ENCODE measurements around the gene RBM6. TPM values are rescaled to one million over a fixed set of nuclear protein-coding genes. Genes with fewer than 3 reads are reported as not detected.

RBM6 gene
- total RNA-seq, 1 experiment from 2014 or later, result 38.9 TPM

DNA sequence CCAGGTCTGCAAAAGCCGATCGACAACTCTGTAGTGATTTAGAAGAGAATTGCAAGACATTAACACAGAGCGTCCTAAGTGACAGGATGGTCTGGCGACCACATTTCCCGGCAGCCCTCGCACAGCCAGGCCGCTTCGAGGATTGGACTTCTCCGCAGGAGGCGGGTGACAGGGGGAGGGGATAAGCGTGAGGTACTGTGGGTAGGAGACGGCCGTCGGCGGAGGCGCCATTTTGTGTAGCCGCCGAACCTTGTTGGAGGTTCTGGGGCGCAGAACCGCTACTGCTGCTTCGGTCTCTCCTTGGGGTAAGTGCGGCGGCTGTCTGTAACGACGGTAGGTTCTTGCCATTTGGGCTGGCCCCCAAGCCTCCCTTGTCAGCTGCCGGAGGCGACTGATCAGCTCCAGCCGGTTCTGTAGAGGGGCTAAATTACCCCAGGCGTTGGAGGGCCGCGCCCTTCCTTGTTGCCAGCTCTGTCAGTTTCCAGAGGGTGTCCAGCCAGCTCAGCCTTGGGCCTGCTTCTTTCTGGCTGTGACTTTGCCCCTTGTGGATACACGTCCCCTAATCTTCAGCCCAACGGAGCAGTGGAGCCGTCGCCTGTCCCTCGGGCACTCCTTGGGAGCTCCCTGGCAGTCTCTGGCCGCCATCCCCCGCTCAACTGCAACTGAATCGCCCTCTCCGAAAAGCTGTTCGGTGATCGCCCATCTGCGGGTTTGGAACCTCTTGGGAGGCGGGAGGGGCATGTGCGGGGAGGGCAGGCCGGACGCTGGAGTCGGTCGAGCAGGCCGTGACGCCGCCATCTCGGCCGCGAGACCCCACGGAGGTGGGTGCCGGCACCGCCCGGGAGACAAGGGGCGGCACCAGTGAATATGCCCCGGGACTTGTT, 149.0 kb downstream of the RBM6 start, which contains the start of gene RBM5:
TSS of gene RBM5 (plus strand) at position 195 of the 884 bp plus-strand sequence. CDS start 1,516 bp downstream, outside the sequence.
- peak; percentile 93 for DNase-seq (ENCODE audit: low read depth)

DNA sequence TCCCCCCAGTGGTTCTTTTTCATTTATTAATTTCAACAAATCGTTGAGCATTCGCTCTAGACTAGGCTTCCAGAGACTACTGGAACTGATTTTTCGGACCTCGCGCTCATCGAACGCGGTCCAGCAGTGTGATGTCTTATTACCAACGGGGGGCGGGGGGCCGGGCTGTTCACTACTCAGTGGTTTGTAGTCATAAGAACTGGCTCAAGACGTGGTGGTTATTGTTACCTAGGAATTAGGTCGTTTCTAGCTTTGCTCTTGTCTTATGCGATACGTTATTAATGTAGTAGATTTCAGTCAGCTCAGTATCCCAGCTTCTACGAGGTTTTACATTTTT, 149.6 kb downstream of the RBM6 start:
- peak; percentile 31 for DNase-seq (ENCODE audit: low read depth)

DNA sequence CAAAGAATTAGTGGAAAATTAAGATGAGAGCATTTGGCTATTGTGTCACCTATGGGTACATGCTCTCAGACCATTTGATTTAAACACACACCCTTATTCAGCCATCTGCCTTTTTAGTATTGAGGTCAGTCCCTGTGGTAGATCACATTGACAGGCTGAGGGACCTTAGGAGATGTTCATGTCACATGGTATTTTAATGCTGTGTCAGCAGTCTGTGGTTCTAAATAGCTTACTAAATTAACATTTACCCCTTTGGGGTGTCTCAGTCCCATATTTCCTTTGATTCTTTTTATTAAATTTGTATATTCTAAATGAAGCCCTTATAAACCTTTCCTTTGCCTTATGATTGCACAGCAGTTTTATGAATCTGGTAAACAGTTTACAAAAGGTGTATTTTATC, 151.0 kb downstream of the RBM6 start:
- DNase-seq (ENCODE audit: low read depth), result no peak

DNA sequence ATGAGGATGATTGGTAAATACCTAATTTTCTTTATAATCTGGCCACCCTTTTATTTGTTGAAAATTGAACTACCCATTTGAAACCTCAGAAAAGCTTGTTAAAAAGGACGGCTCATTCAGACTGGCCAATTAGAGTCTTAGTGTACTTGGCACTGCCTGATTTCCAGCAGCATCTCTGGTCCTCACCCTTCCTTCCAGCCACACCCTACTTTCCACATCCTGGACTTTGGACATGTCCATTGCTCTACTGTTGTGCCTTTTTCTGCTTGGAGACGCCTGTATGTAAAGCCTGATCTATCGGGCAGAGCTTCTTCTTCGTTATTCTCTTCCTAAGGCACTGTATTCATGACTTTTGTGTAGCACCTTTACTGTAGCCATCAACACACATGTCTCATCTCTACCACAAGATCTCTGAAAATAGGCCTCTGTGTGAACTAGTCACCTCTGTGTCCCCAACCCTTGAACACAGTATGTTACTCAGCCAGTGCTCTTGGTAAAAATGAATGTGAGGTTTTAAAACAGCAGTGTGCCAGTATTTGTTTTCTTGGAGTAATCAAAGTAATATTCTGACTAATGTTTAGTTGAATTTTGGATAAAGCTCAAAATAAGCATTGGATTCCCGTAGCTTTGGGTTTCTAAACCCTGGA, 155.5 kb downstream of the RBM6 start:
- no peak for DNase-seq (ENCODE audit: low read depth)

DNA sequence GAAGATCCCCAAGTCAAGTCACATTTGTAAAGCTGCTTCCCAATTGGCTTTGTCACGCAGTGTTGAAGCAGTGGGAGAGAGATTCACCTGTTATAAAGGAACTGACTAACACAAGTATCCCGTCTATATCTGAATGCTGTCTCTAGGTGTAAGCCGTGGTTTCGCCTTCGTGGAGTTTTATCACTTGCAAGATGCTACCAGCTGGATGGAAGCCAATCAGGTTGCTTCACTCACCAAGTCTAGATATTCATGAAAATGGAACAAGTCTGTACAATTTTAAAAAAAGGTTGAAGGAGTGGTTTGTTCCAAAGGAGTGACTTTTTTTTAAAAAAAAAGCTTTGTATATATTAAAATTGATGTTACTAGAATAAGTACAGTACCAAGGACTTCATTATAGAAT, 160.4 kb downstream of the RBM6 start:
- DNase-seq (ENCODE audit: low read depth), result no peak

DNA sequence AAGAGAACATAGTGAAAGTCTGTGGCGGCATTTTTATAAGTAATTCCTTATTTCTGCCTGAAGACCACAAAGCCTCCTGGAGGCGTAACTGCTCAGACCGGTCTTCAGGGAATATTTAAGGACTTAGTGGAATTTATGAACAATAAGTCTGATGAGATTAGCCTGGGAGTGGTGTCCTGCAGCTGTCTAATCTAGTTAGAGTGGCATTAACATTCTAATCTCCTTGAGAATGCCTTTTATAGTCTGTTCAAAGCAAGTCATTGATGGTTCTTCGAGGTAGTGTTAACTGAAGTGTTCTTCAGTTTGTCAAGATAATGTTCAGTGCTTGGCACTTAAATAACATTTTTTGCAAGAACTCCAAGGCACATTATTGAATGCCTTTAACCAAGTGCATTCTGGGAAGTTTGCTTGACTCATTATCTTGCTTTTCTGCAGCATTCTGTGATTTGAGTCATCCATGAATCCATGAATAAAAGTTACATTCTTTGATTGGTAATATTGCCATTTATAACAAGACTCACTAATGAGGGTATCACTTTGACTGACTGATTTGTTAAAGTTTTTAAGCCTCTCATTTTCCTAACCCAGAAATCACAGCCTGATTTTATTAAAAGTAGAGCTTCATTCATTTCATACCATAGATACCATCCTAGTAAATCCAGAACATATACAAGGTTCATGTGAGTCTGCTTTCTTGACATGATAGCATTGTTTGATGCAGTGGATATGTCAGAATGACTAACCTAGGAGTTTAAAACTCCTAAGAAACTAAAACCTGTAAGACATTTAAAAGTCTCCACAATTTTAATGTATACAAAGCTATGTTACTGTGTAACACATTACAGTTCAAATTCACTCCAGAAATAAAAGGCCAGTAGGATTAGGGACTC, 161.3 kb downstream of the RBM6 start:
- no peak for DNase-seq (ENCODE audit: low read depth)

DNA sequence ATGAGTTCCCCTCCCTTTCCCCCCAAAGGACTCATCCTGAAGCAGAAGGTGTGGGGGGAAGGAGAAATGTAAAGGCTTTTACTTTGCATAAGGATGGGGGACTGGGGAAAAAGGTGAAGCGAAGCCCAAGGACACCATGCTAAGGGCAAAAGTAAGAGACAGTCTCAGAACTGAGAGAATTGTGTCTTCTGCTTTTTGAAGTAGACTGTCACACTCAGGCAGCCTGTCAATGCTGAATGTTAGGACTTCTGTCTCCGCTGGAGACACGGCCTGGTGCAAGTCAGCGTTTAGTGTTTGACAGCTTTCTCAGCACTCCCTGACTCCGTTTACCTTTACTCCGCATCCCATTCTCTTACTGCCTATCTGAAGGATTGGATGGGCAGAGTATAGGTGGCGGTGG, 162.6 kb downstream of the RBM6 start:
- DNase-seq (ENCODE audit: low read depth), result no peak

DNA sequence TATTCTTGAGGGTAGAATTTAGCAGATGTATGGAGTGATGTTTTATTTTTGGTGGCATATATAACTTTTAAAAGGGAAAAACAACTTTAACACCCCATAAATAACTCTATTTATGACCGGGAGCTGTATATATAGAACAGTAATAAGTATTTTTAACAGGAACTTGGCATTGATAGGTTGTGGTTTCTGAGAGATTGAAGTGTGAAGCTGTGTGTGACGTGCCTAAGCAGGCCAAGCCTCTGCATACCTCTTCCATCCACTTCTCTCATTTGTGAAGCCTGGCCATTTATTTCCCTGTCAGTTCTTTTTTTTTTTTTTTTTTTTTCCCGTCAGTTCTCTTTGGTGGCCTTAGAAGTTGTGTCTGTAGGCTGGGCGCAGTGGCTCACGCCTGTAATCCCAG, 171.8 kb downstream of the RBM6 start:
- no peak for DNase-seq (ENCODE audit: low read depth)

DNA sequence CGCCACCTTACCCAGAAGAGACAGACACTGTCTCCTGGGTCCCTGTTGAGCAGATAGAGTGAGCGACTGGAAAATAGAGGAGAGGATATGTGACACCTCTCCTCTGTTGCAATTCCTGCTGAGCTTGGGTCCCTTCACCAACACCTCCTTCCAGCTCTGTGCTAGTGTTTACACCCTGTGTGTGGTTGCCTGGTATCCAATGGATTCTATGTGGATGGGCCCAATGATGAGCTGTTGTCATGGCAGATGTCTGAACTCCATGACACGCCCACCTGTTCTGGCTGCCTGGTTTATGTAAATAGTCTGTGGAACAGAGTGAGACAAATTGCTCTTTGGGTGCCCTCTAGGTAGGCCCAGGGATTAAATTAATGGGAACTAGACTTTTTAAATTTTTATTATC, 172.5 kb downstream of the RBM6 start:
- DNase-seq (ENCODE audit: low read depth), result peak; percentile 27

DNA sequence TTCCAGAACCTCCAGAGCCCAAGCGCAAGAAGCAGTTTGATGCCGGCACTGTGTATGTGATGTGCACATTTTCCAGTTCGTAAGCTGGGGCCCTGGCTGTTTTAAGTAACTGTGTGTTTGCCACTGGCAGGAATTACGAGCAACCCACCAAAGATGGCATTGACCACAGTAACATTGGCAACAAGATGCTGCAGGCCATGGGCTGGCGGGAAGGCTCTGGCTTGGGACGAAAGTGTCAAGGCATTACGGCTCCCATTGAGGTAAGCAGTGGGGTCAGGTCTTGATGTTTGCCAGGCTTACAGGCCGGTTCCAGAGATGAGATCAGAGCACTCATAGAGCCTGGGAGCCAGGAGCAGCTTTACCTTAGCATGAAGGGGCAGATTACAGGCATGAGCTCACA, 177.2 kb downstream of the RBM6 start:
- no peak for DNase-seq (ENCODE audit: low read depth)

DNA sequence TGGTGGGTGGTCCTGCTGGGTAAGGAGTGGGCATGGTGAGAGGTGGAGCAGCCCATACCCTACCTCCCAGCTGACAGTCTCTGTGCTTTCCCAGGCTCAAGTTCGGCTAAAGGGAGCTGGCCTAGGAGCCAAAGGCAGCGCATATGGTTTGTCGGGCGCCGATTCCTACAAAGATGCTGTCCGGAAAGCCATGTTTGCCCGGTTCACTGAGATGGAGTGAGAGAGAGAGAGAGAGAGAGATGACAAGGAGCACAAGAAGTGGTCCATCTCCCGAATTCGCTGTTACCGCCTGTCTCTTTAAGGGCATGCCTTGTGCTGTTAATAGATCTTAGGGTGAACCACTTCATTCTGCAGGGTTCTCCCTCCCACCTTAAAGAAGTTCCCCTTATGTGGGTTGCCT, 178.3 kb downstream of the RBM6 start:
- DNase-seq (ENCODE audit: low read depth), result no peak

DNA sequence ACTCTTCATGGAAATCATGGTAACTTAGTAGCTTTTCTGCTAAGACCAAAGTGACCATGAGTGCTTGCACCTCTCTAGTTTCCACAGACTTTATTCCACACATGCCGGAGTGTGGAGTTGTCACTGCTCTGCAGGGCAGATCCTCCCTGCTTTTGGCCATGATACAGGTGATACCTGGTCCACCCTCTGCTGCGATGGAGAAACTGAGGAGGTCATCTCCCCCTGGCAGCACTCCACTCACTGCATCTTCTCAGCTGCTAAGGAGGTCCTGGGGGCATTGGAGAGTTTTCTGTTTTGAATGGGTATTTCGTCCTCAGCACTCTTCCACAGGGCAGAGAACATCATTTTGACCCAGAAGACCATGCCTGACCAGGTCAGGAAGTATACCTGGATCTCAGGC, 179.8 kb downstream of the RBM6 start:
- no peak for DNase-seq (ENCODE audit: low read depth)

DNA sequence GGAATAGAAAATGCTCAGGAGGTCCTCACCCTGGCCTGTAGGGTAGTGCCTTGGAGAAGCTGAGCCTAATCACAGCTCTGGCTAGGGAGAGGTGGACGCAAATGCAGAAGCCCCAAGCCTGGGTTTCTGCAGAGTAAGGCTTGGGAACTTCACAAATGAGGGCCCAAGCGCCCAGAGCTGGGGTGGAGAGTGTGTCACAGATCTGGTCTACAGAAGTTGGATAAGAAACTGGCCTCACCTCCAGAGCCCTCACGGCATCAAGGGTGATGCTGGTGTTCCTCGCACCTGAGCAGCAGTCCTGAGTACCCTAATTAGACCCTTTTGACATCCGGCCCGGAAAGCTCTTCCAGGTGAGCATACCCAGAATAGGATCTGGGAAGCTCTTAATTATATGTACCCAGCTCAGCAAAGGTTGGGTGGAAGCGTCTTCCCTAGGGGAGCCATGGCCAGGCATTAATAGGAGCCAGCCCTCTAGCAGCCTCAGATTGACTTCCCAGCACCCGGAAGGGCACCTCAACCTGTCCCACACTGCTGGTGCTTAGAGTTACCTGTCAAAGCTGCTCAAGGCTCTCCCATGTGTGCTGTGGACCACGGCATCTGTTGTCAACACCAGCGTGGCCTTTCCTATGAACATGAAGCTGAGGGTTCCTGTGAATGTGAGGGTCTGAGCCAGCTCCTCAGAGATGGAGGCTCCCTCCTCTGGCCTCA, 180.6 kb downstream of the RBM6 start:
- DNase-seq (ENCODE audit: low read depth), result no peak

DNA sequence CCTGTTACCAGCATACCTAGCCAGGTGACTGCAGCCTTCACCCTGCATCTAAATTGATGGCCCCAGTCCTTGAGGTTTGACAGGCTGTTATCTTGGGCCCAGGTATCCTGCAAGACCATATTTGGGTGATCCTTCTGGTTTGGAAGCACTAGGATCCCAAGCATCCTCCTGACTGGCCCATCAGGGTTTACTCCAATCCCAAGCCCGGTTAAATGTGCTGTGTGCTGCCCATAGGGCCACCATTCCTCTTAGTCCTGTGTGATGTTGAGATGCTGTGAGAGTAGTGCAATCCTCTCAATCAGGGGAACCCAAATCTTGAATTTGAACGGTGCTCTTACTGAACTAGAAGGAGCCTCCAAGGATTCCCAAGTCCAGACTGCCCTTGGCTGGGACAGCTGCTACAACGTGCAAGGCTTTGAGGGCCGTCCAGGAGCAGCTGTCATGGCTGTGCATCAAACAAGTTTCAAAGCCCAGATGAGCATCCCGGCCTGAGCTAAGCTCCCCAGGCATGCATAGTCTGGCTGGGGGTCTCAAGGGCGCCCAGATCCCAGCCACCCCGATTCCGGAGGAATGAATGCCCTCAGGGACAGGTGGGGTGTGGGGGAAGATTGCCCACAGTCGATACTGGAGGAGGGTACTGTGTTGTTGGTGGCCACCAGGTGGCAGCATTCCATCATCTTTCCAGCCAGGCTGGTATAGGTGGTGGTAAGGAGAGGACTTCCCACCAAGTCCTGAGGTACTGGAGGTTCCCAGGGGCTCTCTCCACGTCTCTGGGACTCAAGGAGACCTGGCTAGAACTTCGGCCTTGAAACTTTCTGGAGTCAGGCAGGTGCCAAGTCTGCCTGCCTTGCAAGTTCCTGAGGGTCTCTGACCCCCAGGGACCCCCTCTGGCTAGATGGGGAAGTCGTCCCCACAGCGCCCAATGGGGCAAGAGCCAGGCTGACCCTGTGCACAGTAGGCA, 181.4 kb downstream of the RBM6 start:
- peak; percentile 73 for DNase-seq (ENCODE audit: low read depth)

DNA sequence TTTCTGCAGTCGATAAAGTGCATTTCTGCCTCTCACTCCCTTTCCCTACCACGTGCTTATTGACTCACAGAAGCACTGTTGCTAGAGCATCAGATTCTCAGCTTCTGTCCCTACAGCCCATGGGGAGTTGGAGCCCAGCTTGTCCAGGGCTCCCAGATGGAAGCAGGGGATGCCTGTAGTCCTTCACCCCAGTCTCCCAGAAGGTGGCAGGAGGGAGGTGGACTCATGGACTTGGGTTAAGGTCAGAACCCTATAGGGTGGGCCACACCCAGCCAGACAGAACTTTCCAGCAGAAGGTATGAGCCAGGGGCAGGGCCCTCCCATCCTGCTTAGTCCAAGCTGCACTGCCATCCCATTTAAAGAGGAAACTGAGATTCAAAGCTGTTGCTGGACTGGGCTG, 182.1 kb downstream of the RBM6 start:
- DNase-seq (ENCODE audit: low read depth), result no peak

DNA sequence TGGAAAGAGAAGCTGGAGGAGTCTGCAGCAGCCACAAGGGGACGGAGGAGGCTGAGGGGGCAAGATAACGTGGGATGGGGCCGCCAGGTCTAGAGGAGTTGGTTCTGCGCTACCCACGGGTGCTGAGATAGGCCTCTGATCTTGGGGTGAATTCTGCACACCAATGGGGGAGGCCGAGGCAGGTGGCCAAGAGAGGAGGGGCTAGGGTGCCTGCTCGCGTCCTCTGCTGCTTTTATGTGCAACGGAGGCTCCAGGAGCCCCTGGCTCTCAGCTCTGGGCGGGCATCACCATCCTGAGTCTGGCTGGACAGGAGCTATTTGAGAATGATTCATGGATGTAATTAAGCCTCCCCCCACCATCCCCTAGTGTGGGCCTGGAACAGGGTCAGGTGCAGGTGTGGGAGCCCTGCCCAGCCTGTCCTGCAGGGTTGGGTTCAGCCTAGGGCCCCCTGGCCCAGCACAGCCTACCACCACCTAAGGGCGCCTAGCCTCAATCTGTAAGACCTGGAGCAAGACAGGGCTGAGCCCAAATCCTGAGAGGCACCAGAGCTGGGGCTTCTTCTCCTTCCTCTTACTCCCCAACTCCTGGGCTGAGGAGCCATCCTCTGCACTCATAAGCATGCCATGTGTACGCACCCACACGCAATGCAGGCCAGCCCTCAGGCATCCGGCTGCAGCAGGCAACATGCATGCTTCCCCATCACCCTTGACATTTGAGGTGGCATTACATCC, 182.9 kb downstream of the RBM6 start:
- no peak for DNase-seq (ENCODE audit: low read depth)

DNA sequence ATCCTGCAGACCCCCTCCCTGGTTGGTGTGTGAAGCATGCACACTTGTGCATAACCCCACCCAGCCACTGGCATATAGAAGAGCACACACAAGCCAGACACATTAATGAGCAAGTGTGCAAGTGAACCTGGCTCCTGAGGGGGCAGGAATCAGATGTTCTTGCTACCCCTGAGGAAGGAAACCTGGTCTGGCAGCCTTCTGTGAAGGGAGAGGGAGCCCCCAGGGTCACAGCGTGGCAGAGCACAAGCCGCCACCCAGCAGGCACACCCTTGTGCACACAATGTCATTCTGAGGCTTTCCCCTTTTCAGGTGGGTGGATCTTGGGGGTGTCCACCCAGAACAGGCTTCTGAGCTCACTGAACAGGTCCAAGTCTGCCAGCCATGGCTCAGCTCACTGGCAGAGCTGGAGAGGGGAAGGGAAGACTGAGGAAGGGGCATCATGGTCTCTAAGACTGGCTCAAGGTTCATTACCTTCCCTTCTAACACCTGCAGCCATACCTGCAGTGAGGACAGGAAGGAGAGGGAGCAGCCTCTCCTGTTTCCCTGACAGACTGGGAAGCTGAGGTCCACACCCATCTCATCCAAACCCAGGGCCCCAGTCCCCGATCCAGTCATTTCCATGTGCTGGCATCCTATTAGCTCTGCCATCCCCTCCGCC, 183.6 kb downstream of the RBM6 start:
- DNase-seq (ENCODE audit: low read depth), result no peak

DNA sequence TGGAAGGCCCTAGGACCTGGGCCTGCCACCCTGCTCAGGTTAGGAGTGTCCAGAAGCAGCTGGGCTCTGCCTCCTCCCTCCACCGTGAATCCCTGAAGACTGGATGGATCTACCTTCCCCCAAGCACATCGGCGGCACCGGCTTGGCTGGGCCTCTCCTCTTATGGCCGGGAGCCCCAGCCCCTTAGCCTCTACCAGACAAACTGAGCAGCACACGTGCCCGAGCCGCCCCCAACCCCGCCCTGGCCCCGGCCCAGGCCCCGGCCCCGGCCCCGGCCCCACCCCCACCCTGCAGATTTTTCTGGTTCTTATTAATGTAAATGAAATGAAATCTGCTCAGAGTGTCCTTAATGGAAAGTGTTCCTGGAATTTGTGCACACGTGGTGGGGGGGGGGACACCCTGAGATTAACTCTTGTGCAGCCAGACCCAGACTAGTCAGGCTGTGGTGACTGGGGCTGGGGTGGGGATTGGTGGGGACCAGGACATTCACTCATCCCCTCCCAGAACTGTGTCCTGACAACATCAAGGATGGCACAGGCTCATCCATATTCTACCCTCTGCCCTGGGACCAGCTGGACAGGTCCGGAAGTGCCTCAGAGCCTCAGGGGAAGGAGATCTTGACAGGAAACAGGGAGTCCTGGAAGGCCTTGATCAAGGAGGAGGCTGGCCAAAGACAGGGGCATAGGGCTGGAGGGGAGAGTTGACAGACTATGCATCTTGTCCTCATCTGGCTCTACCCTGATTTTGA, 184.3 kb downstream of the RBM6 start:
- peak; percentile 50 for DNase-seq (ENCODE audit: low read depth)

DNA sequence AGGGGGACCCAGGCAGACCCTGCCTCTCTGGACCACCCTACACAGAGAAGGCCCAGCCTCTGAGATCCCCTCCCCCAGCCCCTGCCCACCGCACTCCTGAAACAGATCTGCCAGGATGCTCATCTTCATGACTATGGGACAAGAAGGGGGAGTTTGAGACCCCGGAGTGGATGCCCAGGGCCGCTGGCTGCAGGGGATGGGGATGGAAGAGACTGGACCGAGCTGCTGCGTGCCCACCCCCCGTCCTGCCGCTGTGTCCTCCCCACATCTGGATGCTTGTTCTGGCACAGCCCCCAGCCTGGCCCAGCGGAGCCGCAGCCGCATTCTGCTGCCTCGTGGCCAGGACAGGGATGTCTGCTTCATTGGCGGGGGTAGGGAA, 184.8 kb downstream of the RBM6 start:
- no peak for DNase-seq (ENCODE audit: low read depth)

Measured in RPMI7951 (cell line).